WTC11 (cell line): Measurements from ENCODE around the gene TTLL11. TPM values are rescaled to one million over a fixed set of nuclear protein-coding genes. Genes with fewer than 3 reads are reported as not detected.

Experiments
- ATAC-seq: fragments of 200-7000 bp; cut with Tn5 transposase; 2 replicates; pipeline ENCODE4 v1.10.0; 2021; ENCODE audit warnings: mild to moderate bottlenecking, moderate library complexity
- CTCF ChIA-PET: fragments of 300-600 bp; sonication (Branson Sonifier 250); formaldehyde crosslinking; loops from one replicate; lab custom pipeline; 2021; ENCODE audit warnings: antibody characterized with exemption; lab: Charles Lee
- POLR2A ChIA-PET: fragments of 350-600 bp; sonication (Branson Sonifier 250); formaldehyde crosslinking; loops from one replicate; lab custom pipeline; 2021; ENCODE audit warnings: antibody characterized with exemption; lab: Charles Lee
- DNase-seq: peaks from one replicate; pipeline ENCODE4 v3.0.0; 2021; ENCODE audit warnings: low spot score
- H3K27ac Mint-ChIP-seq: 2 replicates; pipeline ENCODE4 v1.8.0; 2021; ENCODE audit warnings: mixed read lengths
- H3K27me3 Mint-ChIP-seq: 2 replicates; pipeline ENCODE4 v1.8.0; 2021; ENCODE audit warnings: low read depth, mild to moderate bottlenecking, moderate library complexity, mixed read lengths
- H3K36me3 Mint-ChIP-seq: 2 replicates; pipeline ENCODE4 v1.8.0; 2021; ENCODE audit warnings: mixed read lengths
- H3K4me1 Mint-ChIP-seq: 2 replicates; pipeline ENCODE4 v1.8.0; 2022; ENCODE audit warnings: mixed read lengths
- H3K4me3 Mint-ChIP-seq: 2 replicates; pipeline ENCODE4 v1.8.0; 2021; ENCODE audit warnings: mild to moderate bottlenecking, moderate library complexity, mixed read lengths
- H3K9me3 Mint-ChIP-seq: 2 replicates; pipeline ENCODE4 v1.8.0; 2021; ENCODE audit warnings: mixed read lengths
- AR ChIP-seq: fragments of 250-450 bp; sonication (Bioruptor Pico); IDR thresholded peaks from 2 replicates; pipeline ENCODE4 v1.9.0; 2021; ENCODE audit warnings: mild to moderate bottlenecking
- ATF1 ChIP-seq: sonication (generic); formaldehyde crosslinking; IDR thresholded peaks from 2 replicates; pipeline ENCODE4 v1.8.1; 2023; ENCODE audit warnings: mild to moderate bottlenecking, moderate library complexity, missing genetic modification reagents
- ATF3 ChIP-seq: sonication (generic); formaldehyde crosslinking; conservative IDR thresholded peaks from 2 replicates; pipeline ENCODE4 v1.8.1; 2022; ENCODE audit warnings: mild to moderate bottlenecking, missing genetic modification reagents
- CBFB ChIP-seq: sonication (generic); formaldehyde crosslinking; IDR thresholded peaks from 2 replicates; pipeline ENCODE4 v1.8.1; 2022; ENCODE audit warnings: mild to moderate bottlenecking, low read depth, missing genetic modification reagents
- E2F4 ChIP-seq: sonication (generic); formaldehyde crosslinking; IDR thresholded peaks from 2 replicates; pipeline ENCODE4 v1.8.1; 2022; ENCODE audit warnings: low read depth, mild to moderate bottlenecking, moderate library complexity, missing genetic modification reagents, borderline replicate concordance
- ESRRA ChIP-seq: sonication (generic); formaldehyde crosslinking; IDR thresholded peaks from 2 replicates; pipeline ENCODE4 v1.8.1; 2022; ENCODE audit warnings: mild to moderate bottlenecking, missing genetic modification reagents, borderline replicate concordance
- GTF2I ChIP-seq: fragments of 250-450 bp; sonication (Bioruptor Pico); conservative IDR thresholded peaks from 2 replicates; pipeline ENCODE4 v1.4.0; 2021; ENCODE audit warnings: mild to moderate bottlenecking
- NFYB ChIP-seq: sonication (generic); formaldehyde crosslinking; conservative IDR thresholded peaks from 2 replicates; pipeline ENCODE4 v1.8.0; 2022; ENCODE audit warnings: low read depth, missing genetic modification reagents
- PRDM15 ChIP-seq: sonication (generic); formaldehyde crosslinking; IDR thresholded peaks from 2 replicates; pipeline ENCODE4 v1.8.0; 2022; ENCODE audit warnings: missing genetic modification reagents
- PREB ChIP-seq: sonication (generic); formaldehyde crosslinking; IDR thresholded peaks from 2 replicates; pipeline ENCODE4 v1.8.1; 2022; ENCODE audit warnings: mild to moderate bottlenecking, missing genetic modification reagents, moderate library complexity, borderline replicate concordance
- PRRX2 ChIP-seq: fragments of 250-450 bp; sonication (Bioruptor Pico); IDR thresholded peaks from 2 replicates; pipeline ENCODE4 v1.8.0; 2021; ENCODE audit warnings: mild to moderate bottlenecking
- SMAD4 ChIP-seq: sonication (generic); formaldehyde crosslinking; IDR thresholded peaks from 2 replicates; pipeline ENCODE4 v1.8.0; 2022; ENCODE audit warnings: mild to moderate bottlenecking, missing genetic modification reagents
- SOX15 ChIP-seq: fragments of 250-450 bp; sonication (Bioruptor Pico); IDR thresholded peaks from 2 replicates; pipeline ENCODE4 v1.9.0; 2021; ENCODE audit warnings: mild to moderate bottlenecking
- TEAD1 ChIP-seq: sonication (generic); formaldehyde crosslinking; IDR thresholded peaks from 2 replicates; pipeline ENCODE4 v1.8.0; 2022; ENCODE audit warnings: mild to moderate bottlenecking, missing genetic modification reagents
- TEAD4 ChIP-seq: sonication (generic); formaldehyde crosslinking; IDR thresholded peaks from 2 replicates; pipeline ENCODE4 v1.8.0; 2022; ENCODE audit warnings: mild to moderate bottlenecking, missing genetic modification reagents
- TP53 ChIP-seq: sonication (generic); formaldehyde crosslinking; IDR thresholded peaks from 2 replicates; pipeline ENCODE4 v1.8.1; 2023; ENCODE audit warnings: mild to moderate bottlenecking, missing genetic modification reagents
- USF2 ChIP-seq: sonication (generic); formaldehyde crosslinking; IDR thresholded peaks from 2 replicates; pipeline ENCODE4 v1.8.1; 2023; ENCODE audit warnings: mild to moderate bottlenecking, missing genetic modification reagents, moderate library complexity
- ZNF317 ChIP-seq: sonication (generic); formaldehyde crosslinking; IDR thresholded peaks from 2 replicates; pipeline ENCODE4 v1.8.1; 2023; ENCODE audit warnings: low read depth, mild to moderate bottlenecking, moderate library complexity, missing genetic modification reagents, borderline replicate concordance
- ZNF423 ChIP-seq: fragments of 250-450 bp; sonication (Bioruptor Pico); IDR thresholded peaks from 2 replicates; pipeline ENCODE4 v2.1.2; 2022; ENCODE audit warnings: mild to moderate bottlenecking, moderate library complexity
- ZNF512 ChIP-seq: sonication (generic); formaldehyde crosslinking; IDR thresholded peaks from 2 replicates; pipeline ENCODE4 v1.8.1; 2022; ENCODE audit warnings: missing genetic modification reagents, borderline replicate concordance
- ZNF671 ChIP-seq: fragments of 250-450 bp; sonication (Bioruptor Pico); IDR thresholded peaks from 2 replicates; pipeline ENCODE4 v1.8.0; 2021; ENCODE audit warnings: mild to moderate bottlenecking
- total RNA-seq: library from RNA; stranded (reverse); gene quantifications from 3 replicates; pipeline ENCODE4 v1.2.3, GENCODE V29; 2021
- TF ChIP-seq, protein P1 (sequence below): fragments of 250-450 bp; sonication (Bioruptor Pico); IDR thresholded peaks from 2 replicates; pipeline ENCODE4 v1.9.0; 2021; ENCODE audit warnings: mild to moderate bottlenecking

The TTLL11 gene
- total RNA-seq, 1 experiment from 2014 or later, result 1.1 TPM

DNA sequence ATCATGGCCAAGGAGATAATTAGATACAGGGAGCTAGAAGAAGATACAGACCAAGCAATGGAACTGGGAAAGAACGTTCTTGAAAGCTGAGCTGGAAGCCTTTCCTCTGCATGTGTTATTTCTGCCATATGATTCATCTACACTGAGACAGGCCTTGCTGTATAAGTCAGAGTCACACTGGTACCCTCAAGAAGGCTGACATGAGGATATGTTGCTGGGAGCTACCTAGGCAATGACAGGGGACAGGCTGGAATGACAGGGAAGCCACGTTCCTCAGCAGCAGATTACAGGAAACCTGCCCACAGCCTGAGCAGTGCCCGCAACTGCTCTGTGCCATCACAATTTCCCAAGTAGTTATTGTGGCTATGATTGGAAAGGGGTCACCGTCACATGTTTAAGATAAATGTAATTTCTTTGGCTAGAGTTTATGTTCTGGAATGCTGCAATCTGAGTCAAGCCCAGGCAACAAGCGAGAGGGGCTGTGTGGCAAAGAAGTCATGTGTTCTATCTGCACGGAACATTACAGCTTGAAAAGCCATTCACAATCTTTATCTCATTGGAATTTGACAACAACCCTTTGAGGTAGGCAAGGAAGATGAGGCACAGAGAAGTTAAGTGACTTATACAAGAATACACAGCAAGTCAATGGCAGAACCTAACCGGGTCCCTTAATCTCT, 108.2 kb downstream of the TTLL11 start:
- no peak for ATAC-seq
- no peak overlapping the region for H3K4me3 Mint-ChIP-seq
- H3K4me1 Mint-ChIP-seq, result no peaks in the 10 kb centered on the region
- CTCF ChIA-PET, result interaction anchor here (1.5 kb wide), 1 partner anchor 301 kb away, joined by 4 read pairs; no protein-coding TSS in a partner anchor
- H3K9me3 Mint-ChIP-seq, result peaks cover 13% of the 10 kb centered on the region
- TF ChIP-seq TP53 (CRISPR knock-in tag), result no peak
- TF ChIP-seq ZNF317, result no peak
- no peak for TF ChIP-seq ATF3 (CRISPR knock-in tag)
- DNase-seq, result no peak
- H3K36me3 Mint-ChIP-seq, result peaks cover 10% of the 10 kb centered on the region
- POLR2A ChIA-PET, result no interaction called here
- H3K27ac Mint-ChIP-seq, result no peak overlapping the region
- H3K27me3 Mint-ChIP-seq, result peaks cover 49% of the 10 kb centered on the region

DNA sequence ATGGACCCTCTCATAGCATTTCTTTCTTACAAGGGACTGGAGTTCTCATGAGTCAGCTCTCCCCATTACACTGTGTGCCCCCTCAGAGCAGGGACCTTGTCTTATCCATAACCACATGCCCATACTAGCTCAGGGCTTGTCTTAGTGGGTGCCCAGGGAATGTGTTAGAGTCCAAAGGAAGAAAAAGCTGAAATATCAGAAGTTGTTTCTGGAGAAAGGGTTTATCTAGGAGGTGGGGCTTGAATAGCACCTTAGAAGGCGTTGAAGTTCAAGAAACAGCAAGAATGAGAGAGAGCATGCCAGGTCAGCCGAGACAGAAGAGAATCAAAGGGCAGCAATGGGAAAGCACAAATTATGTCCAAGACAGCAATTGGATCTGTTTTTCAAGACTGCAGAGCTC, 109.4 kb downstream of the TTLL11 start:
- DNase-seq (no peak), ATAC-seq (no peak)
- TF ChIP-seq CBFB (CRISPR knock-in tag), result no peak
- TF ChIP-seq, protein P1, sequence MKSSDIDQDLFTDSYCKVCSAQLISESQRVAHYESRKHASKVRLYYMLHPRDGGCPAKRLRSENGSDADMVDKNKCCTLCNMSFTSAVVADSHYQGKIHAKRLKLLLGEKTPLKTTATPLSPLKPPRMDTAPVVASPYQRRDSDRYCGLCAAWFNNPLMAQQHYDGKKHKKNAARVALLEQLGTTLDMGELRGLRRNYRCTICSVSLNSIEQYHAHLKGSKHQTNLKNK (CRISPR knock-in tag), result no peak
- TF ChIP-seq SMAD4 (CRISPR knock-in tag), result no peak
- no peak for TF ChIP-seq SOX15
- no peak for TF ChIP-seq E2F4 (CRISPR knock-in tag)
- TF ChIP-seq ZNF423 (CRISPR knock-in tag), result no peak
- TF ChIP-seq ZNF671, result no peak
- TF ChIP-seq GTF2I (CRISPR knock-in tag), result no peak
- no peak for TF ChIP-seq TEAD4 (CRISPR knock-in tag)
- no peak for TF ChIP-seq ESRRA (CRISPR knock-in tag)
- no peak for TF ChIP-seq PREB (CRISPR knock-in tag)
- no peak for TF ChIP-seq ATF1 (CRISPR knock-in tag)
- TF ChIP-seq ZNF512 (CRISPR knock-in tag), result no peak
- TF ChIP-seq TEAD1 (CRISPR knock-in tag), result no peak
- TF ChIP-seq NFYB, result no peak
- no peak for TF ChIP-seq AR (CRISPR knock-in tag)
- no peak for TF ChIP-seq USF2 (CRISPR knock-in tag)
- TF ChIP-seq ATF3 (CRISPR knock-in tag), result no peak
- no peak for TF ChIP-seq PRRX2 (CRISPR knock-in tag)
- no peak for TF ChIP-seq PRDM15 (CRISPR knock-in tag)
- Mint-ChIP-seq H3K9me3 (peaks cover 13% of the 10 kb centered on the region), H3K27me3 (peaks cover 52% of the 10 kb centered on the region), H3K4me1 (no peaks in the 10 kb centered on the region), H3K27ac (no peak overlapping the region), H3K4me3 (no peak overlapping the region), H3K36me3 (peaks cover 10% of the 10 kb centered on the region)
- POLR2A ChIA-PET, result no interaction called here
- CTCF ChIA-PET, result interaction anchor here (1.4 kb wide), 1 partner anchor 122 kb away, joined by 3 read pairs; no protein-coding TSS in a partner anchor
